HG03025 (cell line): ENCODE data around the gene UMOD.

Experiments used
- ATAC-seq: cut with Tn5 transposase; IDR thresholded peaks from one replicate; pipeline ENCODE4 v1.9.1; 2021; ENCODE audit warnings: mild to moderate bottlenecking, moderate library complexity; ENCODE audit not compliant: unreplicated experiment, low FRiP score

UMOD gene

DNA sequence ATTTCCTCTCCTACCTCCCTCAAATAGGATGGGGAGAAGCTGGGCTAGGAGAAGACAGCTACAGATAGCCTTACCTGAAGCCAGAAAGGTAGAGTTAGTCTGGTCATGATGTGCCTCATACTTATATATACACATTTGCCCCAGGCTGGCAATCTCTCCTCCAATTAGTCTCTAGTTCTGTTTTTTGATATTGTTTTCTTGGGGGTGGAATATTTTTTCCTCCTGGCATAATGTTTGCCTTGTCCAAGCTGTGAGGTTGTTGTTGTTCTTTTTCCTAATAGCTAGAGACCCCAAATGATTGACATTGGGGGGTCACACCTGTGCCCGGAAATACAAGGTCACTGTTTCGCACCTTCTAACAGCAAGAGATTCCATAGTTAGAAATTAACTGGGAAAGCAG, at the start of gene UMOD:
TSS of gene UMOD (minus strand) at position 101 of the 400 bp plus-strand sequence. CDS start 1,978 bp downstream, outside the sequence.
- no peak for ATAC-seq

DNA sequence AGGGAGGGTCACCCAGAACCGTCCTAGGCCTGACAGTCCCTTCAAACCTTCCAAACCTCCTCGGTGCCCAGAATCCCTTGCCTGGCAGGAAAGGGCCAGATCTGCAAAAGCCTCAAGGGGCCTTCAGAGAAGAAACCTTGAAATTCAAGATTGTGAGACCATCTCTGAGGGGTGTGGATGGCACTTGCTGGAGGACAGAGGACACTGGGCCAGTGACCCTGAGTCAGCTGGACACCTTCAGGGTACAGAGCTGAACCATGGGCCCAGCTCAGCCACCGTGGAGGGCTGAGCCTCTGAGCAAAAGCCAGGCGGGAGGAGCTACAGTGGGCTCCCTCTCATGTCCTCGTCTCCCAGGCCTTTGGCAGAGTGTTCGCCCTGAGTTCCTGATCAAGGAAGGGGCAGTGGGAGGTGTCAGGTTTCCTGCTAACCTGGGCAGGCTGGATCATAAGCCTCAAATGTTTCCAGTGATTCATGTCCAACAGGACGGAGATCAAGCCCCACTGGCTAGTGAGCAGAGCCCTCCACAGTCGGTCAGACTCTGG, 49.0 kb upstream of the UMOD start:
- ATAC-seq = no peak

DNA sequence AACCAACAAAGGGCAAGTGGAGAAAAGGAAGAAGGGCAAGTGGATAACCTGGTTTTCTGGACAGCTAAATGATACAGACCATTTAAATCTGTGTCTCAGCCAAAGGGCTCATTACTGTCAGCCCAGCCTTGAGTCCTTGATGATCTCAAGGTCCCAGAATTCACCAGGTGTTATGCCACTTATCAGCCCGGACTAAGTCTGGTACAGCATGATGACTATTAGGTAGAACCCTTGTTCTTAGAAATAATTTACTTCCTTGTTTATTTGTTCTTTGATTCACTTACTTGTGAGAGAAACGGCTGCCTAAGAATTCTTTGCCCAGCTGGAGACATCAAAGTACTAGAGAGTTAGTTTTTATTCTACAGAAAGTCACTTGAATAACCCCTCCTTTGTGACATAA, 48.6 kb upstream of the UMOD start:
- no peak for ATAC-seq

- no peak for ATAC-seq
Observed at GRCh38 chr16:20399185-20399584, 46.7 kb upstream of the UMOD start.

GRCh38 chr16:20398603-20399002, 46.1 kb upstream of the UMOD start:
- ATAC-seq = no peak

- no peak for ATAC-seq
Observed at GRCh38 chr16:20397468-20398074, 45.1 kb upstream of the UMOD start.

DNA sequence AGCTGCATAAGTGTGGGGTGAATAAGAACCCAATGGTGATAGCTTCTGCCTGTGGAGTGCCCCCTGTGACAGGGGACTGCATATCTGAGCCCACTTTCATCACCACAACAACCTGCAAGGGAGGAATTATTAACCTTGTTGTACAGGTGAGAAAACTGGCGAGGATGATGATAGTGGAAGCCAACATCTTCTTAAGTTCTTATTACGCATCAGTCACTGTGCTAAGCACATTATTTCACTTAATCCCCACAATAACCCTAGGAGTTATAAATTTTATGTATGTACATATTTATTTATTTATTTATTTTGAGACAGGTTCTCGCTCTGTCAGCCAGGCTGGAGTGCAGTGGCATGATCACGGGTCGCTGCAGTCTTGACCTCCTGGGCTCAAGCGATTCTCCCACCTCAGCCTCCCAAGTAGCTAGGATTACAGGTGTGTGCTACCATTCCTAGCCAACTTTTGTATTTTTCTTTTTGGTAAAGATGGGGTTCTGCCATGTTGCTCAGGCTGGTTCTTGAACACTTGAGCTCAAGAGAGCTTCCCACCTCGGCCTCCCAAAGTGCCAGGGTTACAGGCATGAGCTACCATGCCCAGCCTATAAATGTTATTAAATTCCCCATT, 44.4 kb upstream of the UMOD start:
- ATAC-seq = no peak

DNA sequence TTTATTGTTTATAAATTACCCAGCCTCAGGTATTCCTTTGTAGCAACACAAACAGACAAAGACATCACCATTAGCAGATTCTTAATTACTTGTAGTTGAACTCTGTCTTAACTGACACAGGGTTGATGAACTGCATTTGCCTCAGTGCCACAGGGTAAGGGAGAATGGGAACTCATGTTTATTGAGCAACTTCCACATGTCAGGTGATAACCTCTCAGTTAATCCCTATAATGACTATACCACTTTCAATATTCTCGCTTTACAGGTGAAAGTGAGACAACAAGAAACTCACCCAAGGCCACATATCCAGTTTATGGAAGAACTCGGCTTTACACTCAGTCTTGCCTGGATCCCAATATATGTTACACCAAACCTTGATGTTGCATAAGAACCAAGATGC, 43.4 kb upstream of the UMOD start:
- no peak for ATAC-seq

GRCh38 chr16:20393801-20394577, 41.5 kb upstream of the UMOD start:
- no peak for ATAC-seq

- no peak for ATAC-seq
Observed at GRCh38 chr16:20391045-20391444, 38.5 kb upstream of the UMOD start.

DNA sequence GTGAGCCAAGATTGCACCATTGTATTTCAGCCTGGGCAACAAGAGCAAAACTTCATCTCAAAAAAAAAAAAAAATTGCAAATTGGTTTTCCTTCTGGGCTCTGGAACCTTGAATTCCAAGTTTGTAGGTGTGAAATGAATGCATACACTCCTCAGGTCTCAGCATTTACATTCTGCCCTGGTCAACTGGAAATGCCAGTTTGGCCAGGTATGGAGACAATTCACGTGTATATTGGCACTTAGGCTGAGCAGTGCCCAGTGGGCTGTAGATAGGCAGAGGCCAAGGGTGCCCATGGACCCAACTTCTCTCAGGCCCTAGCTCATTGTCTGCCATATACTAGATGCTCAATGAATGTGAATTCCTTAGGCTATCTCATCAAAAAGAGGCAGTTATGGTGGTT, 36.3 kb upstream of the UMOD start:
- no peak for ATAC-seq

DNA sequence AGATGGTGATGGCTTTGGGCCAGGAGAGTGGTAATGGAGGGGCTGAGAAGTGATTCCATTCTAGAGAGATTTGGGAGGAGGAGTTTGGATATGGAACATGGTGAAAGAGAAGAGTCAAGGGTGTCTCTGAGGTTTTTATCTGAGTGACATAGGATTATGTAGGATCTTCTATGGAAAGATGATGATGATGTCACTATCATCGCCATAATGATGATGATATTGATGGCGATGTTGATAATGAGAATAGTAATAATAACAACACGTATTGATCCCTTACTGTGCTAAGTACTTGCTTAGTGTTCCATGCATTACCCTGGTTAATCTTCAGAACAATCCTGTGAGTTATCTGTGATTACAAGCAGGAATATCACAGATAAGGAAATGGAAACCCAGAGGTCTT, 35.5 kb upstream of the UMOD start:
- ATAC-seq = no peak

- no peak for ATAC-seq
Observed at GRCh38 chr16:20385844-20386832, 33.6 kb upstream of the UMOD start.

- no peak for ATAC-seq
Observed at GRCh38 chr16:20383106-20384029, 30.9 kb upstream of the UMOD start.

GRCh38 chr16:20382202-20382948, 29.9 kb upstream of the UMOD start:
- ATAC-seq = no peak

DNA sequence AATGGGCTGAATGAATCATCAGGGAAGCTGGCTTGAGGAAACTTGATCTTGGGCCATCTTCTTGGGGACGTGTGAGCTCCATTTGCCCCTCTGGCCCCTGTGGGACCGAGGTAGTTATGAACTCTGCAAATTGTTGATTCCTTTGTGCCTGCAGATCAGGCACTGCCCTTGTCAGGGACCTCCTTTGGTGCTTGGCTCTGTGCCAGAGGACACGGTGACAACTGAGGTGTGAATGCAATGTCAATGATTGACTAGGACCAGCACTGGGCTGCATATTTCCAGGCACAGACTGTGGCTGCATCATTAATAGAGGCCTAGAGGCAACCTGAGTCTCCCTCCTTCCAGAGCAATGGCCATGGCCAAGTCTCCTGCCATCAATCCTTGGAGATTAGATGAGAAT, 28.3 kb upstream of the UMOD start:
- ATAC-seq = no peak

- no peak for ATAC-seq
Observed at GRCh38 chr16:20377181-20377580, 24.7 kb upstream of the UMOD start.

- no peak for ATAC-seq
Observed at GRCh38 chr16:20372701-20373100, 20.2 kb upstream of the UMOD start.
